Neutrophil (primary cell): ENCODE results near the gene IARS2.

ENCODE experiments used
- H3K27ac ChIP-seq: fragments of 200-600 bp; sonication (generic); 2 replicates; pipeline ENCODE4 v1.5.1; 2016; ENCODE audit warnings: mild to moderate bottlenecking, moderate library complexity
- H3K27me3 ChIP-seq: fragments of 200-600 bp; sonication (generic); 2 replicates; pipeline ENCODE4 v1.6.0; 2016; ENCODE audit warnings: mild to moderate bottlenecking
- H3K36me3 ChIP-seq: fragments of 200-600 bp; sonication (generic); 2 replicates; pipeline ENCODE4 v1.5.1; 2017
- H3K4me1 ChIP-seq, 2 experiments: fragments of 200-600 bp in 1 of 2; sonication (generic) in 1 of 2; 1 replicate in 1 of 2; 2 replicates in 1 of 2; pipeline versions ENCODE4 v1.5.1 to v1.6.1; 2013 to 2016; ENCODE audit warnings: low read depth in 1 of 2, low read length in 1 of 2, mild to moderate bottlenecking in 1 of 2, moderate library complexity in 1 of 2; ENCODE audit not compliant: control insufficient read depth in 1 of 2, insufficient read depth in 1 of 2
- H3K4me3 ChIP-seq, 2 experiments: fragments of 200-600 bp in 1 of 2; sonication (generic) in 1 of 2; 1 replicate in 1 of 2; 2 replicates in 1 of 2; pipeline ENCODE4 v1.5.1; 2013 to 2016; ENCODE audit warnings: low read depth in 1 of 2, low read length in 1 of 2, mild to moderate bottlenecking in 1 of 2, moderate library complexity in 1 of 2
- H3K9me3 ChIP-seq: fragments of 200-600 bp; sonication (generic); 2 replicates; pipeline ENCODE4 v1.5.1; 2016
- TF ChIP-seq, protein P1 (sequence below): fragments of 200-600 bp; sonication (generic); IDR thresholded peaks from 2 replicates; pipeline ENCODE4 v1.5.1; 2016; ENCODE audit warnings: antibody characterized with exemption

IARS2 gene

DNA sequence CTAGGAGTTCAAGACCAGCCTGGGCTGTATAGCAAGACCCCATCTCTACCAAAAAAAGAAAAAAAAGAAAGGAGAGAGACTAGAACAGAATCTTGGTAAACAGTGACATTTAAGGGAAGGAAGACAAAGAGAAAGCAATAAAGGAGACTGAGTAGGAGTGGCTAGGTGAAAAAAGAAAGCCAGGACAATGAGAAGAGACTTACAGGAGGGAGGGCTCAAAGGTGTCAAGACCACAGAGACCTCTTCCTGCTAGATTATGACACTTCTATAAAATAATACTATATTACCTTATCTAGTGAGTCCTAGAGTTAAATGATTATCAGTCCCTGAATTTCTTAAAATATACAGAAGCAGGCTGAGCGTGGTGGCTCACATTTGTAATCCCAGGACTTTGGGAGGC is 37.6 kb upstream of the IARS2 start:
- H3K4me1 ChIP-seq, result no peaks in the 10 kb centered on the region
- no peaks in the 10 kb centered on the region for H3K27me3 ChIP-seq
- TF ChIP-seq, protein P1, sequence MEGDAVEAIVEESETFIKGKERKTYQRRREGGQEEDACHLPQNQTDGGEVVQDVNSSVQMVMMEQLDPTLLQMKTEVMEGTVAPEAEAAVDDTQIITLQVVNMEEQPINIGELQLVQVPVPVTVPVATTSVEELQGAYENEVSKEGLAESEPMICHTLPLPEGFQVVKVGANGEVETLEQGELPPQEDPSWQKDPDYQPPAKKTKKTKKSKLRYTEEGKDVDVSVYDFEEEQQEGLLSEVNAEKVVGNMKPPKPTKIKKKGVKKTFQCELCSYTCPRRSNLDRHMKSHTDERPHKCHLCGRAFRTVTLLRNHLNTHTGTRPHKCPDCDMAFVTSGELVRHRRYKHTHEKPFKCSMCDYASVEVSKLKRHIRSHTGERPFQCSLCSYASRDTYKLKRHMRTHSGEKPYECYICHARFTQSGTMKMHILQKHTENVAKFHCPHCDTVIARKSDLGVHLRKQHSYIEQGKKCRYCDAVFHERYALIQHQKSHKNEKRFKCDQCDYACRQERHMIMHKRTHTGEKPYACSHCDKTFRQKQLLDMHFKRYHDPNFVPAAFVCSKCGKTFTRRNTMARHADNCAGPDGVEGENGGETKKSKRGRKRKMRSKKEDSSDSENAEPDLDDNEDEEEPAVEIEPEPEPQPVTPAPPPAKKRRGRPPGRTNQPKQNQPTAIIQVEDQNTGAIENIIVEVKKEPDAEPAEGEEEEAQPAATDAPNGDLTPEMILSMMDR, result no peak
- no peaks in the 10 kb centered on the region for H3K9me3 ChIP-seq
- H3K36me3 ChIP-seq, result peaks cover 36% of the 10 kb centered on the region
- H3K27ac ChIP-seq, result no peak overlapping the region
- H3K4me3 ChIP-seq, result no peak overlapping the region

DNA sequence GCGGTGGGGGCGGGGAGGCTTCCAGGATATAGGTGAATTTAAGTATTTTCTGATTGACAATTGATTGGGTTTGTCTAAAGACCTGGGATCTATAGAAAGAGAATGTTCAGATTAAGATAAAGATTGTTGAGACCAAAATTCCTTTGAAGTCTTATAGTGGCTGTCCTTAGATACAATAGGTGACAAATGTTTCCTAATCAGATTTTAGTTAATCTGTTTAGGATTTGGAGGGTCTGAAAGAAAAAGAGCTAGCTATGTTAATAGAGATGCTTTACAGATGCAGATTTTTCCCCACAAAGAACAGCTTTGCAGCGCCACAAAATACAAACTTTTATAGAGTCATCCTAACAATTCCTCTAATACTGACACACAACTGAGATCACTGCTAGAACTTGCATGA is 33.1 kb upstream of the IARS2 start:
- no peak overlapping the region for H3K4me3 ChIP-seq
- H3K9me3 ChIP-seq, result no peaks in the 10 kb centered on the region
- no peaks in the 10 kb centered on the region for H3K4me1 ChIP-seq
- TF ChIP-seq, protein P1, result no peak
- H3K27ac ChIP-seq, result no peak overlapping the region
- no peaks in the 10 kb centered on the region for H3K27me3 ChIP-seq
- peaks cover 65% of the 10 kb centered on the region for H3K36me3 ChIP-seq

DNA sequence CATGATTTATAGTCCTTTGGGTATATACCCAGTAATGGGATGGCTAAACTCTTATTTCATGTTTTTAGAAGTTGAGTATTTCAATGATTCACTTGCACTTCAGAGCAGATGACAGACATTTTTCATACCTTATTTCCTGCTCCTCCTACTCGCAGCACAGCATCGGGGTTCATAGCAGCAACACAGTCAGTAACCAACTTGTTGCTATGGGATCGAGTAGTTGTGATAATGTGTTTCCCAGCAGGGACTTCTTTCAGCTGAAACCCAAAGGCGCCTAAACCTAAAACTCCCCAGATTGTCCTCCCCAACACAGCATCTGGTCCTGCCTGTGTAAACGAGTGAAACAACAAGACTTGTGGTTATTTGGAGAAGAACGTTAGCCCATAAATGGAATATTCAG is 31.3 kb upstream of the IARS2 start:
- peaks cover 73% of the 10 kb centered on the region for H3K36me3 ChIP-seq
- H3K27ac ChIP-seq, result no peak overlapping the region
- H3K4me1 ChIP-seq, result no peaks in the 10 kb centered on the region
- no peaks in the 10 kb centered on the region for H3K9me3 ChIP-seq
- no peak overlapping the region for H3K4me3 ChIP-seq
- TF ChIP-seq, protein P1, result no peak
- H3K27me3 ChIP-seq, result no peaks in the 10 kb centered on the region

DNA sequence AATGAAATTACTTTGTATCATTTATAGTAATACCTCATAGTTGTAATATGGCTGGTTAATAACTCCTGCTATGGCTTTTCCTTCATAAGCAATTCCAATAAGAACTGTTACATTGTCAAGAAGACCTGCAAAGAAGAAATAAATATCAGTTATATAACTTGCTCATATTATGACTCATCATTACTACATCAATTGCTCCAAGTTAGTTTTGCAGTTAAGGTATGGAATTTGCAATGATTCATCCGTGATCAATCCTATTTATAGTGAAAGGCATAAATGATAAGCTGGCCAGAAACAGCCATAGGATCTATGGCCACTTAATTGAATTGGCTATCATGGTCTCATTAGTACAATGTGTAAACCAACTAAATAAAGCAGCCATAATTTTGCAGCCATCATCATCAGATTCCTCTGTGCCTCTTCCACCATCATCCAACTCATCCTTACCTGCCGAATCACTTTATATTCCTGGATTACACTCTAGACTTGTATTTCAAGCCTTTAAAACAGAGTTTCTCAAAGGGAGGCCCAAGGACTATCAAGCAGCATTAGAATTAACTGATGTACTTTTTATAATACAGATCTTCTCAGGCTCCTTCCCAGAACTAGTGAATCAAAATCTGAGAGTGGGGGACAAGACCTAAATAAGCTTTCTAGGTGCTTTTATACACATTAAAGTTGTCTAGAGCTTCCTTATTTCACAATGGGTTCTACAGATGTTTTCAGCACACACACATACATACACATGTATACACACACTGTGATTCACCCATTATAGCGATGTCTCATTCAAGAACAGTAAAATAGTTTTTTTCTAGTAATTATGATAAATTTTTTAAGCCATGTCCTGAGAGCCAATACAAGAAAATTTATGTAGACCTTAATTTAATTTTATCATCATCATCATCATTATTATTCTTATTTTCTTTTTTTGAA is 26.4 kb upstream of the IARS2 start:
- no peaks in the 10 kb centered on the region for H3K4me1 ChIP-seq
- no peak overlapping the region for H3K4me3 ChIP-seq
- TF ChIP-seq, protein P1, result no peak
- H3K27ac ChIP-seq, result no peak overlapping the region
- H3K9me3 ChIP-seq, result no peaks in the 10 kb centered on the region
- H3K27me3 ChIP-seq, result no peaks in the 10 kb centered on the region
- peaks cover 73% of the 10 kb centered on the region for H3K36me3 ChIP-seq

DNA sequence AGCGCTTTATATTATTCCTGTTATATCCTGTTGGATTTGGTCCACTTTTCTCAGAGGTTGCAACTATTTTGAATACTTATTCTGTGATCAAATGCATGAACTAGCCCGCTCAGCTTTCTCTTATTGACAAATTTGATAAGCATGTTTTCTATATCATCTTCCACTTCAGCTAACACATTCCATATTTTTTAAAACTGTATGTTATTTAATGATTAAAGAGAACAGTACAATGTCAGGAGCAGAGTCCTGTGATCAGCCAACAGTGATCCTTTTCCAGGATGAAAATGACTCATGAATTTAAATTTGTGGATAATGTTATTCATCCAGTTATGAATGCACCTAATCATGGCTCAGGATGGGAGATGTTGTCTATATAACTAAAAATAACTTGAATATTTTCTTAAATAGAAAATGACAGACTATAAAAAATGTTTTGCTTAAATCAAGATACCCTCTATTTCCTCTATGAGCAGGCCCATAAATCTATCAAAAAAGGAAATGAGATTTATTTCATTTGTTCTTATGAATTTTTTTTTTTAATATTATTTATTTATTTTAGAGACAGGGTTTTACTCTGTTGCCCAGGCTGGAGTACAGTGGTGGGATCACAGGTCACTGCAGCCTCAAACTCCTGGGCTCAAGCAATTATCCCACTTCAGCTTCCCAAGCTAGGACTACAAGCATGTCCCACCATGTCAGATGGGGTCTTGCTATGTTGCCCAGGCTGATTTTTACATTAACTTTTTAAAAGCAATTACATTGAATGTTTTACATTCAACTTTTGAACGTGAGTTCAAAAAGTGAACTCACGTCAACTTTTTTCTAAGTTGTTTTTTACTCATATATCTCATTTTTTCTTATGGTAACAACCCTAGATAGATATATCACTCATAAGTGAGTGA is 16.8 kb upstream of the IARS2 start:
- no peaks in the 10 kb centered on the region for H3K4me1 ChIP-seq
- TF ChIP-seq, protein P1, result no peak
- H3K27ac ChIP-seq, result no peak overlapping the region
- H3K36me3 ChIP-seq, result peaks cover 22% of the 10 kb centered on the region
- no peak overlapping the region for H3K4me3 ChIP-seq
- H3K27me3 ChIP-seq, result no peaks in the 10 kb centered on the region
- no peaks in the 10 kb centered on the region for H3K9me3 ChIP-seq
